ENCODE measurements around the gene CZIB. TPM values are rescaled to one million over a fixed set of nuclear protein-coding genes. Genes with fewer than 3 reads are reported as not detected.

The CZIB gene
- total and polyA plus RNA-seq, 2 of the 4 experiments (the other 2 are of a cell fraction), result 41.0 to 58.9 TPM

DNA sequence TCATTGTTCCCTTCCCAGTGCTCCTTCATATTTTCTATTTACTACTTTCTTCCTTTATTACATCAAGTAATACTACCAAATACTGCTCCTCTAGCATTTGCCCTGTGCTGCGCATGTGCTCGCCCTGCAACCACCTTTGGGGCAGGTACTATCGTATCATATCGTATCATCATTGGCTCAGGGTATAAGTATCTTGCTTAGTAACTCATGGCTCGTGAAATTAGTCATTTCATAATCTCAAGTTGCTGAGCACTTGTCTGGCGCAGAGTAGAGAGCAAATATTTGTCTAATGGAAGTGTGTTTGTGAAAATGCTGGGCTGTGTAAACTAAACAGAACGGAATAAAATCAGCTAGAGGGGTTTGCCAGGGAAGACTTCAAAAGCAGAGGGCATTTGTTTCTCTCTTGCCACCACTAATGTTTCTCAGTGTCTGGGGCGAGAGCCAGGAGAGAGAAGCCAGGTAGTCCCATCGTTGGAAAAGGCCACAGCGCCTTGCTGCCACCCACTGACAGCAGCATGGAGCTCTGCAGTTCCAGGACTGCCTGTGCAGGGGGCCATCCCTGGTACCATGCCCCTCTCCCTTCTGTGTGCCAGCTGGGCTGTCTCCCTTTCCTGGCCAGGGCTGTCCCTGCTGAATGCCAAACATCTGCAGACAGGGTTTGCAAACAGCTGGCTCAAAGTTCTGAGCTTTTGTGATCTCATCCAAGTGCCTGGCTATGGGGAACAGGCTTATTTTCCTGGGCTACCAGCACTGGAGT lies 43.8 kb downstream of the CZIB start (continued):
- no peak for TF ChIP-seq RFX5 (IDR thresholded peaks at IDR 0.05; ENCODE audit: low read depth, low read length)
- TF ChIP-seq MAFK (IDR thresholded peaks at IDR 0.05; ENCODE audit: low read depth, low read length), result no peak
- TF ChIP-seq MAZ (IDR thresholded peaks at IDR 0.05; ENCODE audit: borderline replicate concordance, low read depth, low read length), result no peak

All from IMR-90 (cell line).